GM19452 (cell line): ENCODE measurements around the gene MYH13.
"Not testable (repeated sequence)": the region's sequence is repeated elsewhere in the genome, so short reads cannot be mapped to it uniquely, and the experiment has no call there.

ENCODE experiments used
- ATAC-seq: cut with Tn5 transposase; IDR thresholded peaks from one replicate; pipeline ENCODE4 v1.9.1; 2021; ENCODE audit not compliant: unreplicated experiment

The MYH13 gene

DNA sequence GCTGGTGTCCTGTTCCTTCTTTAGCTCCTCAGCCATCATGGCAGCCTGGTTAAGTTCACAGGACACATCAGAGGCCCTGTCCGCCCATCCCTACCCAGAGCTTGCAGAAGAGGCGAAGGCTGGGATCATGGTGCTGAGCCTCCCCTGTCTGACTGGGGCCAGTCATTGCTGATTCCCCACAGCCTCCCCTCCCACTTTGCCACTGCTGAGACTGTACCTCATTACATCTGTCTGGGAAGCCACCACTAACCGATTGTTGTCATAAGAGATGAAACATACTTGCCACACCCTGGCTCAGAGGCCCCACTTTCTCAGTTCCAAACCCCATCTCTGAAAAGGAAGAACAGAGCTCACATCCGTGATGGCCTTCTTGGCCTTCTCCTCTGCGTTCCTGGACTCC, 66.2 kb downstream of the MYH13 start:
- ATAC-seq = no peak

DNA sequence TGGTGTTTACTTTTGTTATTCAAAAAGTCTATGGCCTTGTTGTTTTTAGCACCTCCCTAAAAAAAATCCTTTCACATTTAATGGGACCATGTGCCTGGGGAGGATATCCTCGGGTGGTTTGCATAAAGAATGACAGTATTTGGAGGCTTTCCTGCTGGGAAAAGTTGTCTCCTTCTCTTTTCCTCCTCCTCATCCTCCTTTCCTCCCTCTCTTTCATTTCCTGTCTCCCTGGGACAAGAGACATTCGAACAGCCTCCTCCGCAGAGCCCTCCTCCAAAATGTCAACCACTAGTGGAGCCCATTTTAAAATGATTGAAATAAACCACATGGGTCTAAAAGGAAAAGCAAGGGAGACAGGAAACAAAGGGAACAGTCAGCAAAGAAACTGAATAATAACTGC, 67.4 kb downstream of the MYH13 start:
- ATAC-seq = no peak

DNA sequence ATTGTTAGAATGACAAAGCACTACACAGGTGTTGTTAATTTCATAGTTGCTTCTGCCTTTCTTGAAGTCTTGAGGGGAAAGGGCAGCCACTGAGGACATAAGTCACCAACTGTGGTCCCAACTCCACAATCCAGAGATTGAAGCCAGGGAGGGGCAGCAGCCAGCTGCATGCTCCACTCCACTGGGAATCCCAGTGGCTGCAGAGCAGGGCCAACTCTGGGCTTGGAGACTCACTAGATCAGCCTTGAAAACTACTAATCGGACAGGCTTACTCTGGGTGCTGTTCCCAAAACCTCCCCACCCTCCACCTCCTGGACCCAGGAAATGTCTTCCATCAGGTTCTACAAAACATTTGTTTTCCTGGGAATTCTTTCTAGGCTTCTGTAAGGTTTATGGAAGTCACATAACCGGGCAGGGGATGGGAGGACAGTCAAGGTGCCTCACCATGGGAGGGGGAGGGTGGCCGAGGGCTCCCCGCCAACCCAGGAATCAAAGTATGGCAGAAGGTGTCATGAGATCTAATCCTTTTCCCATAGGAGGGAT, 68.0 kb downstream of the MYH13 start:
- no peak for ATAC-seq

DNA sequence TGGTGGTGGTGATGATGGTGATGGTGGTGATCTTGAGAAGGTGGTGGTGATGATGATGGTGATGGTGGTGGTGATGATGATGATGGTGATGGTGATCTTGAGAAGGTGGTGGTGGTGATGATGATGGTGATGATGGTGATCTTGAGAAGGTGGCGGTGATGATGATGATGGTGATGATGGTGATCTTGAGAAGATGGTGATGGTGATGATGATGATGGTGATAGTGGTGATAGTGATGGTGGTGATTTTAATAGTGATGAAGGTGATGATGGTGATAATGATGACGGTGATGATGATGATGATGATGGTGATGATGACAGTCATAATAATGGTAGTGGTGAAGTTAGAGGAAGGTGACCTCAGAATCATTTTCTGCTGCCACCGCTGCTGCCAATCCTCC, 75.1 kb downstream of the MYH13 start:
- no peak for ATAC-seq

DNA sequence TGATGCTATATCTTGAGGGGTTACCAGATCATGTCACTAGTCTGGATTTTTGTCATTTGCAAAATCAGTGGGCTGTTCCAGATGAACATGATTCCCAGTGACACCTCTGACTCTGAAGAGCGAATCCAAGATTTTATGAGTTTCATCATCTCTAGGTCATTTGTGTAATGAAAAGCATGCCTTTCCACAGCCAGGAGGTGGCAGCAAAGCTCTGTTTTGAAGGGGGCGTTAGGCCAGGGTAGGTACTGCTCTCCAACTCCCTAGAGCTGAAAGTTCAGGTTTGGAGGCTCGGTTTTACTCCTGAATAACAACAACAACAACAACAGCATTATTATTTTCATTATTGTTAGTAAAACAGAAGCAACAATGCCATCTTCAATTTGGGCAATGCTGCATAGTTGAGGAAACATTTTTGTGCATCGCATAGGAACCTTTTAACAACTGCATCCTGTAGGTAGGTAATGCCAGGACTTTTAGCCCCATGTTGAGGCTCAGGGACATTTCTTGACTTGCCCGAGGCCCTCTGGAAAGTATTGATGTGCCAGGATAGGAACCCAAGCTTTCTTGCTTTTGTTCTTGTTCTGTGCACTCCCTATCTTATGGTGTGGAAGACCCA, 77.0 kb downstream of the MYH13 start:
- ATAC-seq = no peak

DNA sequence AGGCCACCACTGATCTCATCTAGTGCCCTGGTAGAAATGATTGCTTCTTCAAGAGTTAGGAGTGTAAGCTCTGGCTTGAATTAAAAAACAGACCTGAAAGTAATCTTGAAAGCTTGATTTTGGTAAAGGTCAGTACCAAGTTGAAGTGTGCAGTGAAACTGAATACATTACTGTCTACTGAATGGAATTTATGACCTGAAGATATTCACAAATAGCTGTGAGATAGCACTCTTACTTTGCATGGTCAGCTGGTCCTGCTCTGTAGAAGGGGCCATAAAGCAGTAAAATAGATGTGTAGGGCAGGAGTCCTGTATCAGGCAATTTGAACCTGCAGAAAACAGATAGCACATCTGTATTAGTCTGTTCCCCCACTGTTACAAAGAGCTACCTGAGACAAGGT, 78.6 kb downstream of the MYH13 start:
- no peak for ATAC-seq

DNA sequence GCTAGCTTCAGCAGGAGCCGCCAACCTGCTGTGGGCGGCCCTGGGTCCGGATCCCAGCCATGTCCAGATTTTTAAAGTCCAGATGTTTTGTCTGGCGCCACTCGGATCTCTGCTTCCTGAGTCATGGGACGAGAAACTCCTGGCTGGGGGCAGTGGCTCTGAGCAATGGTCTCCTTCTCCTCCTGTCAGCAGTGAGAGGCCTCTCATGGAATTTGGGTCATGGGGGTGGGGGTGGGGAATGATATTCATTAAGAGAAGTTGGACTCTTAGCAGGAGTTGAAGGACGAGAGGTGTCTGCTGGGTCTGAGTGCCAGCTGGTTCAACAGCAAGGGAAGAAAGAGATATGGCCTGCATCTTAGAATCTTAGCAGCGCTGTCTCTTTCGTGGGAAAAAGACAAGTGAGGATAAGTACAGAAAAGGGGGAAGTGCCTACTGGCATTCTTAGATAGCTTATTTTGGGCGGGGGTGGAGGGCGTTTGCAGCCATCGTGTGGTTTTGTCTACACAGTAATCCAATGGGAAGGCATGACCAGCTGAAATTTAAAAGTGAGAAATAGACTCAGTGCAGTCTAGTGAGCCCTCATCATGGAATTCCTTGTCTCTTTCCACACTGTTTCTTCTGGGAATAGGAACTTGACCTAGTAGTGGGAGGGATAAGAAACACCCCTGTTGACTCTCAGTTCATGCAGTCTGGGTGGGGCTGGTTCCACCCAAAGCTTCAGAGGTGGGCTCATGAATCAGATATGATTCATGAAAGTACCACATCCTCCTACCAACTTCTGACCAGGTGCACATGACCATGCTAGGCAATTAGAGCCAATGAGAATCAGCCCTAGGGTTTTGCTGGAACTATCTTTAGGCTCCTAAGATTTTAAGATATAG, 80.5 kb downstream of the MYH13 start:
- ATAC-seq = peak; percentile 75

DNA sequence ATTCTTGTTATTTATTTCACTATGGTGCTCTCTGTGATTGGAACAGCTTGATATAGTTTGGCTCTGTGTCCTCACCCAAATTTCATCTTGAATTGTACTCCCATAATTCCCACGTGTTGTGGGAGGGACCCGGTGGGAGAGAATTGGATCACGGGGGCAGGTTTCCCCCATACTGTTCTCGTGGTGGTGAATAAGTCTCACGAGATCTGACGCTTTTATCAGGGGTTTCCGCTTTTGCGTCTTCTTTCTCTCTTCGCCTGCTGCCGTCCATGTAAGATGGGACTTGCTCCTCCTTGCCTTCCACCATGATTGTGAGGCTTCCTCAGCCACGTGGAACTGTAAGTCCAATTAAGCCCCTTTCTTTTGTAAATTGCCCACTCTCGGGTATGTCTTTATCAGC, 81.2 kb downstream of the MYH13 start:
- ATAC-seq = not testable (repeated sequence)

DNA sequence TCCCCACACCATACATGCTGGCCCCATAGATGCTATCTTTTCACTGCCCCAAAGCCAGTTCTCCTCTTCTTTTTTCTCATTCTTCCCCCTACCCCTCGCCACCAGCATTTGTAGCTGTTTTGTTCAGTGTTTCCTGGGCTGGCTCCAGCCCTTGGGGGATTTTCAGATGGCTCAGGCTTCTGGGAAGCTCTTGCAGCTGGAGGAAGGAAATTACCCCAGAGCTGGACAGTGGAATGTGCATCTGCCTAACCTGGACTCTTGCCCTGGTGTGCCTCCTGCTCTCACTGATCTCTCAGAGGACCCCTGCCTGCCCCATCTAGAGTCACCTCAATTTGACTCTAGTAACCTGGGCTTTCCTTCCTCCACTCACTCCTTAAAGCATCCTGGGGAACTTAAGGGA, 82.8 kb downstream of the MYH13 start:
- no peak for ATAC-seq

DNA sequence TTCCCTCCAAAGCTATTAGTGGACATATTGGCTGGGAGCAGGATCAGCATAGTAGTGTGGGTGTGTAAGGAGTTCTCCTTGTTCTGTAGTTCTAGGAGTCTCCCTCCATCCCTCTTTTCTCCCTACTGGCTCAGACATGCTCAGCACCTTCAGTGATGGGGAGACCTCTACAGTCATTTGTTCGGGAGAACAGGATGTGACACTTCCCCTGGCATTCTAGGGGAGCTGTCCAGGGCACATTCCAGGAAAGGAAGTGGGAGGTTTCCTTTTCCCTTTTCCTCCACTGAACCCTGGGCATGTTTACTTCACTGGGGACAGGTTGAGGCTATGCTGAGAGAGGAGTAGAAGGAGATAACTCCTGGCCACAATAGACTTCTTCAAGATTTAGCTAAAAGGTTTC, 86.5 kb downstream of the MYH13 start:
- no peak for ATAC-seq

DNA sequence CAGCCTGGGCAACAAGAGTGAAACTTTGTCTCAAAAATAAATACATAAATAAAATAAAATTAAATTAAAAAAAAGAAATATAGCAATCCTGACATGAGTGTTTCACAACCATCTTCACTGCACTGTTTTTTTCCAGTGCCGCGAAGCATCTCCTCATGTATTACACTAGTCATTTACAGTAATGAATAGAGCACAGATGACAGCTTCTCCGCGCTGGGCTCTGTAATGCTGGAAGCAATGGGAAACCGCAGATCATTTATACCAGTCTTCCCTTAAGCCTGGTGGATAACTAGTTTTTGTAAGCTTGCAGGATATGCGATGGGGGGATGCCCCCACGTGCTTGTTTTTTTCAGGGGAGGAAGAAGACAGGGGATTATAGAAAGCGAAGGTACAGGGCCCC, 86.9 kb downstream of the MYH13 start:
- no peak for ATAC-seq

DNA sequence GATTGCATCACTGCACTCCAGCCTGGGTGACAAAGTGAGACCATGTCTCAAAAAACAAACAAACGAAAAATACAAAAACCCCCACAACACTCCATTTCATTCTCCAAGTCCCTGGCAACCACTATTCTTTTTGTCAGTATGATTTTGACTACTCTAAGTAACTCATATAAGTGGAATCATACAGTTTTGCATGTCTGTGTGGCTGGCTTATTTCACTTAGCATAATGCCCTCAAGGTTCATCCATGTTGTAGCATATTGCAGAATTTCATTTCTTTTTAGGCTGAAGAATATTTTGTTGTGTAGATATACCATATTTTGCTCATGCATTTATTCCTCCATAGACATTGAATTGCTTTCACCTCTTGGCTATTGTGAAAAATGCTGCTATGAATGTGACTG, 92.7 kb downstream of the MYH13 start:
- ATAC-seq = no peak

DNA sequence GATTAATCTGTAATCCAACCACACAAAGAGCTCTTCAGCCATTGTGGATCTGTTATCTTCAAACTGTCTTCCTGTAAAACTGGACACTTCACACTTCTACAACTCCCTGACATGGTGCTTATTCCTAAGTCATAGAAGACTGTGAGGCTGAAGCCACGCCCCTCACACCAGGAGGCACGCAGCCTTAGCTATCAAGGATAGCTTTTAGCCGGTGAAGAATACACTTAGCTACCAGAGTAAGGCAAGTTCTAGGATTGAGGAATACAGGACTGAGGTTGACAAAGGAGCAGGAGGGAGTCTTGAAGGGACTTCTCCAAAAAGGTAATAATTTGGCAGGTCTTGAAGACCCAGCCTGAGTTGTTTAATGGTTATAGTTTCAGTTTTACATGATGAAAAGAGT, 94.6 kb downstream of the MYH13 start:
- ATAC-seq = no peak

DNA sequence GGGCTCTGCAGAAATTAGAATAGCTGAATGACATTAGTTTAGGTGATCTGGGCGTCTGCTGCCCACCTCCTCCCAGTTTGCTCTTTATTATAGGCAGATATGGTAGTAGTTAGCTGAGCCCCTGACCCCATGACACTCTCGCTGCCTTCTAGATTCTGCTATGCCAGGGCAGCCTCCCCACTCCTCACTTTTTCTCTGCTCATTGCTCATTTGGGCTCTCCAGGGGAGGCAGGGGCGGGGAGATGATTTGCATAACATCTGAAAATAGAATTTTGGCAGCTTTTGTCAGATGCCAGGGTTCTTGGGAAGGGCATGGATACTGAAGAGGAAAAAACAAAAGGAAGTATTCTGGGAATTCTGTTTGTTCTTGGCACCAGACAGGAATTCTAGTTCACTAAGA, 96.4 kb downstream of the MYH13 start:
- ATAC-seq = no peak

DNA sequence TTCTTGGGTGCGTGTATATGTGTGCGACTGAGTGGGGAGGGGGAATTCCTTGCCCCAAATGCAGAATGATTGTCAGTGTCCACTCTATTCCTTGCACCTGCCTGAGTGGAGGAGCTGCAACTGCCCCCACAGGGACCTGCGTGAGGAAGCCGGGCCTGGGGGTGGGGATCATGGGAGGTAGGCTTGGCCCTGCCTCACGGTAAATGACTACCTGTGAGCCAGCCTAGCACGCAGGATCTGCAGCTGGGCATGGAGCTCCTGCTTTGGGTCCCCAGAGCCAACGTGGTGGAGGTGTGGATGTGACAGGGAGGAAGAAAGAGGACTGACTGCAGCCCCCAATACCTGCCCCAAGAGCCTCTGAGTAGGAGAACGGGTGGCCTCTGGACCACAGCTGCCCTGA, 97.4 kb downstream of the MYH13 start:
- no peak for ATAC-seq

DNA sequence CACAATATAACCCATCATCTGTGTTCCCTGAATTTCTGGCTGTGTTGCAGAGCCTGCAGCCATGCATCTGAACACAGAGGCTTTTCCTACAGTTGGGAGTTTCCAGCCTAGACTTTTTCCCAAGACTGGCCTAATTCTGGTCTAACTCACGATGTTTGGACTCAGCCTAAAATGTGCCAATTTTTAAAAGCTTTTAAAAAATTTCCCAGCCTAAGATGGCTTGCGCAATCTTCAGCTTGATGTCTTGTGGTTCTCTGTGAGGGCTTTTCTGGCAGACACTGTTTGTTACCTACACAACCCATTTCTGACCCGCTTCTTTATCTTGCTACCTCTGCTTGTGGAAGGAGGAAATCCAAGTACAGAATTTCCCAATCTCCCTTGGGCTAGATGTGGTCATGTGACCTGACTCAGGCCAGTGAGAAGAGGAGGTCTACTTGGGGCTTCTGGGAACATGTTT, 101.7 kb downstream of the MYH13 start:
- ATAC-seq = no peak

DNA sequence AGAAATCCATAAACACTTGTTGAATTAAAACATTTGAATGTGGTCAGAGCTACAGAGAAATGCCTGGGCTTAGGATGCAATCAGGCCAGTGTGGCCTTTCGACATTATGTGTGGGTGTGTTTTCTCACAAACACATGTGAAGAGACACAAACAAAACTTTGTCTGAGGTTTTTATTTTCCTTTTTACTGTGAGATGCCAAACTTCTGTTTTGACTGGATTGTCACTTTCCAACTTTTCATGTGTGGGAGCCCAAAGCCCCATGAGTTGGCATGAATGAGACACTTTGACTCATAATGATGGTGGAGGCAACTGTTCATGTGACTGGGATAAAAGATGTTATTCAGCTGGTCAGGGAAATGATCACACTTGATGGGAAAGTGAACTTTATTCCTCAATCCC, 102.5 kb downstream of the MYH13 start:
- ATAC-seq = no peak

DNA sequence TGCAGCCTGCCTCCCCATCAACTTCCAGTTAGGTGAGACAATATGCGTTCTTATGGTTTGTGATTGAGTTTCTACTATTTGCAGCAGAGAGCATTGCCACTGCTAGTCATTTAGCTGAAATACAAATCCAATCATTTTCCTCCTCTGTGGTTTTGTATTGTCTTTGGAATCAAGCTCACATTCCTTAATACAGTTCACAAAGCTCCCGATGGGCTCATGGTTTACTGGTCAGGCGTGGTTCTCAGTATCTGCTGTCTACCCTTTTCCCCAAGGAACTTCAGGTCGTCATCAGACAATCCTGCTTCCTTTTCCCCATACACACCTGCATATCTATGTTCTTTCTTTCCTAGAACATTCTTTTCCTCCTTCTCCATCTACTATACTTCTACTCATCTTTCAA, 104.8 kb downstream of the MYH13 start:
- ATAC-seq = no peak

DNA sequence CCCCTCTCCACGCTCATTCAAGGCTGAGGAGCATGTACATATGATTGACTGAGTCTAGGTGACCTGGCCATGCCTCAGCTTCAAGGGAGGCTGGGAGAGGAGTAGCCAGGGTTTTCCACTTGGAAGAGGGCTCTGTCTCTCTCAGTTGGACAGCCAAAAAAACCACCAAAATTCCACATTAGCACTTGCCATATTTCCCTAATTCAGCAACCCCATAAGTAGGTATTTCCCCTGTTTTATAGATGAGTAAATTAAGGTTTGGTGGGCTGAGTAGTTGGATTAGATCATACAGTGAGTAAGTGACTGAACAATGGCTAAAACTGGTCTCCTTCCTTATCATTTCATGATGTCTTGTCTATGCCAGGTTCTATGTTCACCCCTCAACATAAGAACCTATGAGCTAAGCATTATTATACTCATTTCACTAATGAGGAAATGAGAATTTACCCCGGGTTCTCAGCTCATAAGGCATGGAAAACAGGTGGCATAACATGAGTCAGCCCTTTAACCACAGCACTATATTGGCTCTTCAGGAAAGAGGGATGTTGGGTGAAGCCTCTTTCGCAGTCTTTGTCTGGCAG, 106.4 kb downstream of the MYH13 start:
- no peak for ATAC-seq

DNA sequence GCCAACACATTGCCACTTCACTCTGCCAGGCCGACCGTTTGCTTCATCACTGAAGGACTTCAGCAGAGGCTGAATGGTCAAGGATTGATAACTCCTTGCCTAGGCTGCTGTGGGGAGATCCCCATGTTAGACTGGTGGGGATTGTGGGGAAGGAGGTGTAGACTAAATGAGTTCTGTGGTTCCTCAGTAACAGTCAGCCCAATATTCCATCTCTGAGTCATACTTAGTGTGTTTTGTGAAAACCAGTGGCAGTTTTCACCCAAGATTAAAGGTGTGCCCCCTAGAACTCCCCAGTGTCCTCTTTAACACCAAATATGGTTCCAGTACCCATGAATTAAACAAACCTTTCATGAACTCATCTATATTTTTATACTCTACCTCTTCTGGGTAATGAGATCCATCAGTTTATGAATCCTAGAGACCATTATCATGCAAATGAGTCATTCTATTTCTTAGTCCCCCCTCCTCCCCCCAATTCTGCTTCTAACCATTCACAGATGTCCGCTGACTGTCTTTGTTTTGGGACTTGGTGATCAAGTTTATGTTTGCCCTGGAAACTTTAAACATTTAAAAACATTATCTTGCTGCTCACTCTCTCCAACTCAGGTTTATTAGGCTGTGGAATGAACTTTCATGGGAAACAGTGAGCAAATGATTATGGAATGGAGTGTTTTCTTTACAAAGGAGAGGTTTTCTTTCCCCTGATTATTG, 107.6 kb downstream of the MYH13 start:
- ATAC-seq = peak; percentile 66

DNA sequence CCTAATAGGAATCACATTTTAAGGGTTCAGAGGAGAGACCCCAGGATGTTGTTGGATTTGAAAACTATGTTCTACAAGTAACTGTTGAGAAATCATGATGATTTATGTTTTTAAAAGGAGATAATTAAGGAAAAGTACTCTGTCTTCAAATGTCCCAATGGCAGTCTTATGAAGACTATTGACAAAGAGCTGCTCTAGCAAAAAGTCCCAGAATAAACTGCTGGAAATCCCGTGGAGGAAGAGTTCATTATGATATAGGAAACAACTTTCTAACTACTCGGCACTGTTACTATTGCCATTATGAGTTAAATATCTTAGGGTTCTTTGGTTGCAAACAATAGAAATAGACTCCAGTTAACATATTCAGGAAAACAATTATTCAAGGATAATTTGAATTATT, 108.8 kb downstream of the MYH13 start:
- no peak for ATAC-seq
